Stimulated activated CD8-positive, alpha-beta memory T cell treated with anti-CD3 and anti-CD28 coated beads, Interleukin-4, amount 100 ng/mL, for 4 hours (primary cell): ENCODE results near the gene ATRIP.
"Not testable (repeated sequence)": the region's sequence is repeated elsewhere in the genome, so short reads cannot be mapped to it uniquely, and the experiment has no call there.

Experiments used
- DNase-seq, 2 donors: peaks; one replicate each; pipeline ENCODE4 v3.0.0-alpha.2; 2020; ENCODE audit warnings: low read depth in 2 of 2, low spot score in 1 of 2

ATRIP gene

DNA sequence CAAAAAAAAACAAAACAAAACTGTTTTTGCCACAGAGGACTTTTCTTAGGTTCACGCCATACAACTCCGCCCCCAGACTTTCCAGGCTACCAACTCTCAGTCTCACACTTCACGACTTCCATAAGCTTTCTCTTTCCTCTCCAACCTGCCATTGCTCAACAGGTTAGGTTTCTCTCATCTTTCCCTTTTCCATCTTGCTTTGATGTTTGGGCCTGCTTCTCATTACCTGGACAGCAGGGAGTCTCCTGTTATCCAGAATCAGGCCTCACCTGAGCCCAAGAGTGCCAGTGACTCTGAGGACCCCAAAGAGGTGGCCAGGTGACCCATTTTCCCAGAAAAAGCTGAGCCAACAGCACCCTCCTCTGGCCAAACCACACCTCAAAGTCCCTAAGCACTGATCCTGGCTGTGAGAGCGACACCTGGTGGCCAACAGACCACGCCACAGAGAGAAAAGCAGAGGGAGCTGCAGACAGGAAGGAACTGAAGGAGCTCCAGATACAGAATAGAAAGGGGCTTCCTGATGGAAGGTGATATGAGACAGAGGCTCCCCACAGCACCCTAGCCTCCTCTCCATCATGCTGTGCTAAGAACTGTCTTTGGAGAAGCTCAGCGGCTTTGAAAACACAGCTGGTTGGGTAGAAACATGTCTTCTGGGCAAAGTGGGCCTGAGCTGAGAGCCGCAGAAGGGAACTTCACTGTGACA is 10.6 kb upstream of the ATRIP start:
- DNase-seq: peak; percentile 70 to 83

DNA sequence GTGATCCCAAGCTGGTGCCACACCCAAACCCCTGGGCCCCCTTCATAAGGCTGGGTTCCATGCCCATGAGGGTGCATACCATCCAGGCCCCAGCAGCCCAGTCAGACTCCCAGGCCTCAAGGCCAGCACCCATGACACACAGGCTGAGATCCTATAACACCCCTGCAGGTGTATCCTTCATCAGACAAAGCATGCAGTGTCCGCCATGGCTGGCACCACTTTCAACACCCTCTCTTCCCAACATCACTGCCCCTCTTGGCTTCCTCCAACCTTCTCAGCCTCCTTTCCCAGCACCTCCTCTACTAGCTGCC is 10.1 kb upstream of the ATRIP start:
- DNase-seq: no peak

DNA sequence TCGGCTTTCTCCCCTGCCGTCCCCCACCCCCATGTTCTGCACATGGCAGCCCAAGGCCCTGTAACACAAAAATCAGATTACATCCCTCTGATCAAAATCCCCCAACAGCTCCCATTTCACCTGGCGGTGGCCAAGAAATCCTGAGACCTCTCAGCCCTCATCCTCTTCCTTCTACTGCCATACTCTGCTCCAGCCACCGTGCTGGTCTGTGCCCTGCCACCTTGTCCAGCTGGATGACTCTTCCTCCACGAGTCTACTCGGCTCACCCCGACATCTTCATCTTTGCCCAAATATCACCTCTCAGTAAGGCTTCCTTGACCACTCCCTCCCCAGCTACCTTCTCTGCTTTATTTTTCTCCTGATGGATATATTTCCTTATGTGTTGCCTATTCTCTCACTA is 9.7 kb upstream of the ATRIP start:
- DNase-seq: no peak

DNA sequence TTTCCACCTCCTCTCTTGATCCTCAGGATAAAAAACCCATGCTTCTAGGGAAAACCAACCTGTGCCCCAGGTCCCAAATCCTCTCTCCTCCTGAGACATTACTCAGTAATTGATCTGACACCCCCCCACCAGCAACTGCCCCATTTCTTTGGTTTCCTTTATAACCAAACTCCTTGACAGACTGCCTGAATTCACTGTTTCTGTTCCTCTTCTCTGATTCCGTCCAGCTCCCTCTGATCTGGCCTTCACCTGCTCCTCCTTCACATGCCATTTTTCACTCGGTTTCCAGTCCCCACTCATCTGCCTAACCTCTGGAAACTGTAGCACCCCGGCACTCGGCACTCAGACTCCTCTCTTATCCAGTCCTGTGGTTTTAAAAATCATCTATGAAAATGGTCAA is 8.7 kb upstream of the ATRIP start:
- DNase-seq: no peak

DNA sequence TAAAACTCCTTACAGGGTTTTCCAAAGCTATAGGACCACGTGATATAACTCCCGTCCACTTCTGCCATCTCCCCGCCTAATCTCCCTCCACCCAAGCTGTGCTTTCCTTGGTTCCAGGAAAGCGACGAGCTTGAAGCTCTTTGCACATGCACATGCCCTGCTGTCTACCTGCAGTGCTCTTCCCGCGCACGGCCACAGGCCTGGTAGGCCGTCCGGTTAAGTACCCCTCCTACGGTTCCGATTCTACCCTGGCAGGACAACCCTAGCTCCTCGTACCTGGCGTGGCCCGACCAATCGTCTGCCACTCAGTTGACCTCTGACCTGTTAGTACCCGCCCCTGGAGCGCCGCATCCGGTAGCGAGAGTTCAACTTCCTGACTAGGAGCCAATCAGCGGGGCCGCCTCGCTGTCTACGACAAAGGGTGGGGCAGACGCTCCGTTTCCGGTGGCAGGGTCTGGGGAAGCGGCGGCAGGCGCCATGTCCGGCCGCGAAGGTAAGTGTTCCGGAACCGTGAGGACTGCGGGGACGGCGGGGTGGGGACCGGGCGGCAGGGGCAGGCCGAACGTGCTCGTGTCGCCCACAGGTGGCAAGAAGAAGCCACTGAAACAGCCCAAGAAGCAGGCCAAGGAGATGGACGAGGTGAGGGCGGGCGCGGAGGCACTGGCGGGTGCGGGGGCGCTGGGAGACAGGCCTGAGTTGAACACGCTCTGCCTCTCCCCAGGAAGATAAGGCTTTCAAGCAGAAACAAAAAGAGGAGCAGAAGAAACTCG is 6.5 kb upstream of the ATRIP start, which contains the start of the genes CCDC51 and TMA7:
CCDC51 (minus strand) TSS at position 300 of the 770 bp plus-strand sequence. CDS start 4,991 bp downstream, outside the sequence.
TMA7 (plus strand) TSS at position 438 of the 770 bp plus-strand sequence; CDS start at position 478, 40 bp downstream.
- DNase-seq: peak; percentile 97

DNA sequence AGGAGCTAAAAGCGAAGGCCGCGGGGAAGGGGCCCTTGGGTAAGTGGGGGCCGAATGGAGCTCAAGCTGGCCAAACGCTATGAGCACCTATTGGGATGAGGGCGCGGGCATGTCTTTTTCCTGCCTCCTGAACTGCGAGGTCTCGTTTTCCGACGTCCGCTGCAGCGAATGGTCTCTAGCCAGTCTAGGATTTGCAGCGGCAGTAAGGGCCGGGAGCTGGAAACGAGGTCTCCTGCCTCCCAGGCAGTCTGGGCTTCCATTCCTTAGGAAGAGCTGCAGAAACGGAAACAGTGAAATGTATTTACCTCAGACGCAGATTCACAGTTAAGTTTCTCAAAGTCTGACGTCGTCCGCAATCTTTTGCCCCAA is 6.0 kb upstream of the ATRIP start:
- no peak for DNase-seq

DNA sequence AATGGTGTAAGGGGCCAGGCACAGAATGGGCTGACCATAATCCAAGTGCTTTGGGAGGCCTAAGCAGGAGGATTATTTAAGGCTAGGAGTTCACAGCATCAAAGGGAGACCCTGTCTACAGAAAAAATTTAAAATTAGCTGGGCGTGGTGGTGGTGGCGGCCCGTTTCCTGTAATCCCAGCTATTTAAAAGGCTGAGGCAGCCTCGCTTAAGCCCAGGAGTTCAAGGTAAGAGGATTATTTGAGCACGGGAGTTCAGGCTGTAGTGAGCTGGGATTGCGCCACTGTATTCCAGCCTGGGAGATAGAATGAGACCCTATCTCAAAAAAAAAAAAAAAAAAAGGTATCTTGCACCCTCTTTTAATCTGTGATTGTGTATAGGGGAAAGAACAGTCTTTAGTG is 4.6 kb upstream of the ATRIP start:
- DNase-seq: no peak

DNA sequence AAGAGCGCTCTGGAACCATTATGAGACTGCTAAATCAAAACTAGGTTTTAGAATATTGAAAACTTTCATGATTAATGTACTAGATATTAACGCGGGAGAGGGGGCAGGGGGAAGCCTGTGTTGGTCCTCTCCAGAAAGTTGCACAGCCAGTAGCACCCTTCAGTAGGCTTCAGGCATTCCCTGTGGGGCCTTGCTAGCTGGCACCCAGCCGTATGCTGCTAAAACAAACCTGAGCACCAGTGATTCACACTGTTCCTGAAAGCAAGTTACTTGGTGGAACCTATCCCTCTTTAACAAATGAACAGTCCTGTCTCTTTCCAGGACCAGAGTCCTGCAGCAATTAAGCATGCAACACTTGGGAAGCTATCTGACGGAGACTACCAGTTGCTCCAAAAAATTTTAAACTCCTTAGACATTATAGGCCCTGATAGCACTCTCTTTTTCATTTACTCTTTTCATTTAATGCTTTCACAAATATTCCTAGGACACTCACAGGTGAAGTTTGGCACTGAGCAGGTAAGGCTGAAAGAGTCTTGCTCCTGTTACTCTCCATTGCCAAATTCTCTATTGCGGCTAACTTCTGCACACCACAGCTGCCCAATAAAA is 1.2 kb upstream of the ATRIP start:
- no peak for DNase-seq

DNA sequence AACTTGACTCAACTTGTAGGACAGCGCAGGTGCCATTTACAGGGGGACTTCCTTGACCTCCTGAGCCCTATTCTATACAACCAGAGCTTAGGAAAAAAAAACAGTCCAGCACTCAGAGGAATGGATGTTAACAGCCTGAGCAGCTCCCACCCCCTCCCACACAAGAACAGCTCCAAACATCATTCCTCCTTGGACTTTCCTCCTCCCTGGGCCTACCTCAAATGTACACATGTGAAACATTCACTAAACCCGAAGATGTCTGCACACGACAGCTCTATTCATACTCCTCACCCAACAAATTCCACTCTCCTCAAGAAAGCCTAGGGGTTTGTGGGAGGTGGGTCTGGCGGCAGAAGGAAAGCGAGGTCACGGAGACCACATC is 503 bp upstream of the ATRIP start:
- DNase-seq: no peak

DNA sequence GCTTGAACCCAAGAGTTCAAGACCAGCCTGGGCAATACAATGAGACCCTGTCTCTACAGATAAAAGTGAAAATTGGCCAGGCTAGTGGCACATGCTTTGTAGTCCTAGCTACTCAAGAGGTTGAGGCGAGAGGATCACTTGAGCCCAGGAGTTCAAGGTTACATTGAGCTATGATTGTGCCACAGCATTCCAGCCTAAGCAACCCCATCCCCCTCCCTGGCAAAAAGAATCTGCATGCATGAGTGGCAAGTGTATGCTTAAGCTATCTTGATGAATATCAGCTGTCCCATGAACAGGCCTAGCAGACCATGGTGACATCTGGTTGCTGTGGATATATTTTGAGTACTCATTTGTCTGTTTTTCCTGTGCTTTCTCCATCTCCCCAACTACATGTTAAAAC is 4.7 kb downstream of the ATRIP start:
- no peak for DNase-seq

DNA sequence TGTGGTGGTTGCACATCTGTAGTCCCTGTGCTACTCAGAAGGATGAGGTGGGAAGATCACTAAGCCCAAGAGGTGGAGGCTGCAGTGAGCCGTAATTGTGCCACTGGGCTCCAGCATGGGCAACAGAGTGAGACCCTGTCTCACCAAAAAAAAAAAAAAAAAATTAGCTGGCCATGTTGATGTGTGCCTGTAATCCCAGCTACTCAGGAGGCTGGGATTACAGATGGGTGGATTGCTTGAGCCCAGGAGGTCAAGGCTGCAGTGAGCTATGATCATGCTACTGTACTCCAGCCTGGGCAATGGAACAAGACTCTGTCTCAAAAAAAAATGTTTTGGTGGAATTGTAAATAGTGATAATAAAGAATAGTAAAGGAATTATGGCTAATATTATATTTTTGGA is 9.9 kb downstream of the ATRIP start:
- no peak for DNase-seq

DNA sequence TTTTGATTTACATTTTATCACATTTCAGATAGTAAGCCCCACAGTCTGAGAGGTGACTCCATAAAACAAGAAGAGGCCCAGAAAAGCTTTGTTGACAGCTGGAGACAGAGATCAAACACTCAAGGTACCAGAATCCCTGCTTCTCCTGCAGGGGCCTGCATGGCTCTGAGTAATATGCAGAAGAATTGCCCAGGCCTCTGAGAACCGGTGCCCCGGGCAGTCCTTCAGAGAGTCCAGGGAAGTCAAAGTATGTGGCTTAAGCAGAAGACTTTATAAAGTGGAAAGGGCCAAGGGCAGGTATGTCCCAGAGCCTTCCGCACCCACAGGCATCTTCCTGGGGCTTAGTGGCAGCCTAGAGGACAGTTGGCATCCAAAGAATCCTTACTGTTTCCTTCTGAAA is 12.8 kb downstream of the ATRIP start:
- DNase-seq: no peak

DNA sequence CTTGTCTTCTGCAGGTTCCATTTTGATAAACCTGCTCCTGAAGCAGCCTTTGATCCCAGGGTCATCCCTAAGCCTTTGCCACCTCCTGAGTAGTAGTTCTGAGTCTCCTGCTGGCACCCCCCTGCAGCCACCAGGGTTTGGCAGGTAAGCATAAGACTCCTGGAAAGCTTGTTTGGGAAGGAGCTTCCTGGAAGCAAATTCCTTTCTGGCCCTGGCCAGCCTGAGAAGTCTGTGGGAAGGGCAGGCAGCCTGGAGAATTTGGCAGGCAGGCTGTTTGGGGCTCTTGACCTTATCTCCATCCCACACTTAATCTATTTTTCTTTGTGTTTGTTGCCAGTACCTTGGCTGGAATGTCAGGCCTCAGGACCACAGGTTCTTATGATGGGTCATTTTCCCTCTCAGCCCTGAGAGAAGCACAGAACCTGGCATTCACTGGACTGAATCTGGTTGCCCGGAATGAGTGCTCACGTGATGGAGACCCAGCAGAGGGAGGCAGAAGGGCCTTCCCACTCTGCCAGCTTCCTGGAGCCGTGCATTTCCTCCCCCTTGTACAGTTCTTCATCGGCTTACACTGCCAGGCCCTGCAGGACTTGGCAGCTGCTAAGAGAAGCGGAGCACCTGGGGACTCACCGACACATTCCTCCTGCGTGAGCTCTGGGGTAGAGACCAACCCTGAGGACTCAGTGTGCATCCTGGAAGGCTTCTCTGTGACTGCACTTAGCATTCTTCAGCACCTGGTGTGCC is 13.4 kb downstream of the ATRIP start:
- DNase-seq: no peak

DNA sequence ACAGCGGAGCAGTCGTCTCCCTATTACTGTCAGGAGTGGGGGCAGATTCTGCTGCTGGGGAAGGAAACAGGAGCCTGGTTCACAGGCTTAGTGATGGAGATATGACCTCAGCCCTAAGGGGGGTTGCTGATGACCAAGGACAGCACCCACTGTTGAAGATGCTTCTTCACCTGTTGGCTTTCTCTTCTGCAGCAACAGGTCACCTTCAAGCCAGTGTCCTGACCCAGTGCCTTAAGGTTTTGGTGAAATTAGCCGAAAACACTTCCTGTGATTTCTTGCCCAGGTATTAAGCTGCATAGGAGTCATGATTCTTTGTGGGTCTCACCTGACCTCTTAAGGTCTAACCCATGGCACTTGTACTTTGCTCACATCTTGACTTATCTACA is 14.0 kb downstream of the ATRIP start:
- no peak for DNase-seq

DNA sequence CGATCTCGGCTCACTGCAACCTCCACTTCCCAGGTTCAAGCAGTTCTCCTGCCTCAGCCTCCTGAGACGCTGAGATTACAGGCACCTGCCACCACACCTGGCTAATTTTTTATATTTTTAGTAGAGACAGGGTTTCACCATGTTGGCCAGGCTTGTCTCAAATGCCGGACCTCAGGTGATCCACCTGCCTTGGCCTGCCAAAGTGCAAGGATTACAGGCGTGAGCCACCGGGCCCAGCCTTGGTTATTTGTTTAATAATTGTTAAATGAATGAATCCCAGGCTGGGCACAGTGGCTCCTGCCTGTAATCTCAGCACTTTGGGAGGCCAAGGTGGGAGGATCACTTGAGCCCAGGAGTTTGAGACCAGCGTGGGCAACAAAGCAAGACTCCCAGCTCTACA is 15.2 kb downstream of the ATRIP start:
- DNase-seq: not testable (repeated sequence)

DNA sequence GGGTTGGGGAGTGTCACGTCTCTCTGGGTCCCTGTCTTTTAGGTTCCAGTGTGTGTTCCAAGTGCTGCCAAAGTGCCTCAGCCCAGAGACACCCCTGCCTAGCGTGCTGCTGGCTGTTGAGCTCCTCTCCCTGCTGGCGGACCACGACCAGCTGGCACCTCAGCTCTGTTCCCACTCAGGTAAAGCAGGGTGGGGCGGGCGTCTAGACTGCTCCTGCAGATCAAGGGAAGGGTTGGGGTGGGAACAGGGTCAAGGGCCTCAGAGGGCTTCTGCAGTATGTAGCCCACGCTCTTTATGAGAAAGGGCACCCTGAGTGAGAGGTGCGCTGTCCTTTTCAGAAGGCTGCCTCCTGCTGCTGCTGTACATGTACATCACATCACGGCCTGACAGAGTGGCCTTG is 17.2 kb downstream of the ATRIP start:
- no peak for DNase-seq

DNA sequence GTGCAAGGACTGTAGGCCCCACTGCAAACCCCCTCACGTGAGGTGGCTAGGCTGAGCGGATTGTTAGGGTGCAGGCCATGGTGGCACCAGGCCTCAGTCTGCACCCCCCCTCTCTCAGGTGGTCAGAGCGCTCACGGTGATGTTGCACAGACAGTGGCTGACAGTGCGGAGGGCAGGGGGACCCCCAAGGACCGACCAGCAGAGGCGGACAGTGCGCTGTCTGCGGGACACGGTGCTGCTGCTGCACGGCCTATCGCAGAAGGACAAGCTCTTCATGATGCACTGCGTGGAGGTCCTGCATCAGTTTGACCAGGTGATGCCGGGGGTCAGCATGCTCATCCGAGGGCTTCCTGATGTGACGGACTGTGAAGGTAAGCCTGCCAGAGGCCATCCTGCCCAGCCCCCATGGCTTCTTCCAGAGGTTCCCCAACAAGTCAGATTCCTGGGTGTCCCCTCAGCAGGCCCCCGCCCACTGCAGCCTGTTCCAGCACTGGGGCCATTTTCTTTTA is 18.2 kb downstream of the ATRIP start:
- DNase-seq: no peak

DNA sequence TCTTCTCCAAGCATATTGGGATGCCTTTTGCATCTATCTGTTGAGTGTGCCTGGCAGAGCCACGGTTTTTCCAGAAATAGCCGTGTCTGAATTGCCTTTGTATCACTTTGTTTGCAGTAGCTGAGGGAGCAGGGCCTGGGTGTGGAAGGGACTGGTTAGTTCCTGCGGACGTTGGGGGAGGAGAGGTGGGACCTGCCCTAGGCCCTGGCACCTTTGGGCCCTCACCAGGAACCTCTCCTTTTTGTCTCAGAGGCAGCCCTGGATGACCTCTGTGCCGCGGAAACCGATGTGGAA is 18.6 kb downstream of the ATRIP start:
- no peak for DNase-seq

DNA sequence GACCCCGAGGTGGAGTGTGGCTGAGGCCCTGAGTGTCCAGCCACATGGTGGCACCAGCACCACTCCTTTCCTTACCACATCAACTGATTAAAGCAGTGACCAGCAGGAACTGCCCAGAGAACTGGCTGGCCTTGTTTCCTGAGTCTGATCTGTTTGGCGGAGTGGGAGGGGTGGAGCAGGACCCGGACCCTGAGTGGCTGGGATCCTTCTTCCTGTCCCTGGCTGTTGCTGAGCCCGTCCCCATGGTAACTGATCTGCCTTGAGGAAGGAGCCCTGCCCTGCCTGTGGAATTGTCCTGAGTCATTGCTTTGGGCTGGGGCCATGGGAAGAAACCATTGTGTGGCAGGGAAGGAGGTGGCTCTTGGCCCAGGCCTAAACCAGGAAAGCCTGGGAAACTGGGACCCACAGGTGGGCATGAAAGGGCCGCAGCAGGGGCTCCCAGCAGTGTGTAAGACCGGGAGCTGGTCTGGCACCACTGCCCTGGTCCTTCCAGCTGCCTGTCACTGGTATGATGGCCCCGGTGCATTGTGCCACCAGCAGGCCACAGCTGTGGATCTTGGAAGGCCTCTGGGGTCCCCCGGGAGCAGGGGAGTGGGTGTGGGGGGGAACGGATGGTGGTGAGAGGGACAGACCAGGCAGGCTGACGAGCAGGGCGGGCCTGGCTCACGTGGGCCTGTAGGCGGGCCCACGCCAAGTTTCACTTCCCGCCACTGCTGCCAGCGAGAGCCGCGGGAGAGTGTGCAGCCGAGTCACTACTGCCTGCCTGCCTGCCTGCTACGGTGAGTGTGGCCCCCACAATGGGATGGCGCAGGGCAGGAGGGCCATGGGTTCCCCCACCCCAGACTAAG is 19.2 kb downstream of the ATRIP start:
- DNase-seq: peak; percentile 52 to 62

DNA sequence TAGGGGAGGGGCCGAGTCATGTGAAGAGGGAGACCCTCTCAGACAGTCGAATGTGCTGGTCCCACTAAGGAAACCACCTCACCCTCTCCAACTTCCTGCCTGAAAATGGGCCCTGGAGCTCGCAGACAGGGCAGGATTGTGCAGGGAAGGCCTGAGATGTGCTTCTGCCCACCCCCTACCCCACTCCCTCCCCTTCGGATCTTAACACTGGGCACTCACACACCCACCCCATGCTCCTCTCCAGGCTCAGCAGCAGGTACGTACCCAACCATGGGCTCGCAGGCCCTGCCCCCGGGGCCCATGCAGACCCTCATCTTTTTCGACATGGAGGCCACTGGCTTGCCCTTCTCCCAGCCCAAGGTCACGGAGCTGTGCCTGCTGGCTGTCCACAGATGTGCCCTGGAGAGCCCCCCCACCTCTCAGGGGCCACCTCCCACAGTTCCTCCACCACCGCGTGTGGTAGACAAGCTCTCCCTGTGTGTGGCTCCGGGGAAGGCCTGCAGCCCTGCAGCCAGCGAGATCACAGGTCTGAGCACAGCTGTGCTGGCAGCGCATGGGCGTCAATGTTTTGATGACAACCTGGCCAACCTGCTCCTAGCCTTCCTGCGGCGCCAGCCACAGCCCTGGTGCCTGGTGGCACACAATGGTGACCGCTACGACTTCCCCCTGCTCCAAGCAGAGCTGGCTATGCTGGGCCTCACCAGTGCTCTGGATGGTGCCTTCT is 20.0 kb downstream of the ATRIP start:
- no peak for DNase-seq
